Trophoblast cell (in vitro differentiated cells and primary cell): ENCODE data around the gene MLLT10.
A peak's percentile ranks its signal among the peaks of the same experiment; 100 is the strongest.
"Not testable (repeated sequence)": the region's sequence is repeated elsewhere in the genome, so short reads cannot be mapped to it uniquely, and the experiment has no call there.

ENCODE experiments used
- DNase-seq, 2 donors: peaks; one replicate each; pipeline ENCODE4 v3.0.0-alpha.2; 2016
- H2AFZ ChIP-seq: 2 replicates; pipeline ENCODE4 v1.6.1; 2013; ENCODE audit warnings: low read length, moderate library complexity, mild to moderate bottlenecking; ENCODE audit not compliant: insufficient read depth, poor library complexity
- H2AK5ac ChIP-seq: 2 replicates; pipeline ENCODE4 v1.6.1; 2013; ENCODE audit warnings: mild to moderate bottlenecking, low read length
- H2BK120ac ChIP-seq: 2 replicates; pipeline ENCODE4 v1.6.1; 2013; ENCODE audit warnings: low read length, mild to moderate bottlenecking, moderate library complexity; ENCODE audit not compliant: insufficient read depth, poor library complexity
- H2BK12ac ChIP-seq: 2 replicates; pipeline ENCODE4 v1.6.1; 2013; ENCODE audit warnings: mild to moderate bottlenecking, low read length, moderate library complexity
- H2BK5ac ChIP-seq: 2 replicates; pipeline ENCODE4 v1.6.1; 2013; ENCODE audit warnings: low read length, low read depth, moderate library complexity, mild to moderate bottlenecking; ENCODE audit not compliant: poor library complexity
- H3K14ac ChIP-seq: 2 replicates; pipeline ENCODE4 v1.6.1; 2013; ENCODE audit warnings: mild to moderate bottlenecking, low read length
- H3K18ac ChIP-seq: 2 replicates; pipeline ENCODE4 v1.6.1; 2013; ENCODE audit warnings: mild to moderate bottlenecking, low read length
- H3K23ac ChIP-seq: 2 replicates; pipeline ENCODE4 v1.6.1; 2013; ENCODE audit warnings: low read length
- H3K27ac ChIP-seq: 2 replicates; pipeline ENCODE4 v1.5.1; 2013; ENCODE audit warnings: low read depth, mild to moderate bottlenecking, inconsistent platforms, low read length, moderate library complexity
- H3K27me3 ChIP-seq: 2 replicates; pipeline ENCODE4 v1.6.1; 2013; ENCODE audit warnings: inconsistent platforms, mild to moderate bottlenecking, low read length, moderate library complexity; ENCODE audit not compliant: insufficient read depth
- H3K36me3 ChIP-seq, 2 experiments: 1 replicate in 1 of 2; 2 replicates in 1 of 2; pipeline ENCODE4 v1.6.1; 2013; ENCODE audit warnings: low read length in 2 of 2, mild to moderate bottlenecking in 2 of 2, moderate library complexity in 1 of 2; ENCODE audit not compliant: insufficient read depth in 2 of 2, control insufficient read depth in 1 of 2
- H3K4ac ChIP-seq: 2 replicates; pipeline ENCODE4 v1.6.1; 2013; ENCODE audit warnings: low read depth, mild to moderate bottlenecking, low read length, moderate library complexity
- H3K4me1 ChIP-seq, 2 experiments: 1 replicate in 1 of 2; 2 replicates in 1 of 2; pipeline ENCODE4 v1.6.1; 2013; ENCODE audit warnings: low read length in 2 of 2, mild to moderate bottlenecking in 2 of 2, moderate library complexity in 1 of 2; ENCODE audit not compliant: insufficient read depth in 2 of 2, control insufficient read depth in 1 of 2
- H3K4me2 ChIP-seq: 2 replicates; pipeline ENCODE4 v1.6.1; 2013; ENCODE audit warnings: inconsistent platforms, mild to moderate bottlenecking, low read length, moderate library complexity
- H3K4me3 ChIP-seq: 2 replicates; pipeline ENCODE4 v1.5.1; 2013; ENCODE audit warnings: mild to moderate bottlenecking, low read depth, low read length, inconsistent platforms
- H3K79me1 ChIP-seq: one replicate; pipeline ENCODE4 v1.6.1; 2013; ENCODE audit warnings: low read length
- H3K79me2 ChIP-seq: 2 replicates; pipeline ENCODE4 v1.6.1; 2013; ENCODE audit warnings: low read length, mild to moderate bottlenecking; ENCODE audit not compliant: control insufficient read depth, insufficient read depth, poor library complexity
- H3K9ac ChIP-seq: 2 replicates; pipeline ENCODE4 v1.6.1; 2013; ENCODE audit warnings: mild to moderate bottlenecking, low read length
- H3K9me3 ChIP-seq: 2 replicates; pipeline ENCODE4 v1.6.1; 2013; ENCODE audit warnings: low read depth, mild to moderate bottlenecking, control low read depth, inconsistent platforms, low read length; ENCODE audit not compliant: insufficient read depth
- H4K12ac ChIP-seq: 2 replicates; pipeline ENCODE4 v1.6.1; 2013; ENCODE audit warnings: low read depth, mild to moderate bottlenecking, low read length, moderate library complexity
- H4K8ac ChIP-seq: 2 replicates; pipeline ENCODE4 v1.6.1; 2013; ENCODE audit warnings: low read depth, mild to moderate bottlenecking, low read length, moderate library complexity
- H4K91ac ChIP-seq: one replicate; pipeline ENCODE4 v1.6.1; 2013; ENCODE audit warnings: low read depth, mild to moderate bottlenecking, low read length, moderate library complexity
- WGBS: extraction: QIAGEN DNeasy Blood & Tissue Kit; methylation state at CpG from one replicate; pipeline ENCODE4 v1.1.7; 2013; ENCODE audit warnings: missing lambda C conversion rate; ENCODE audit not compliant: insufficient read length, insufficient coverage; ENCODE audit errors: extremely low coverage; 5-methylcytosine and 5-hydroxymethylcytosine counted together

Gene MLLT10

GRCh38 chr10:21534604-21535493 is 817 bp downstream of the MLLT10 start:
- Histone ChIP-seq H3K23ac (no peak overlapping the region), H3K27me3 (no peaks in the 10 kb centered on the region), H3K9me3 (no peaks in the 10 kb centered on the region), H2AK5ac (peak overlapping the region; percentile 97), H4K91ac (peak overlapping the region; percentile 97), H3K4ac (peak overlapping the region; percentile 91), H3K9ac (peak overlapping the region; percentile 96), H2BK5ac (peak overlapping the region; percentile 93), H3K79me1 (peaks cover 12% of the 10 kb centered on the region), H2BK12ac (peak overlapping the region; percentile 74), H3K18ac (peak overlapping the region; percentile 98), H3K79me2 (peaks cover 15% of the 10 kb centered on the region), H3K27ac (peak overlapping the region; percentile 89), H3K4me1 (no peaks in the 10 kb centered on the region), H3K4me3 (peak overlapping the region; percentile 92), H4K12ac (peak overlapping the region; percentile 87), H3K4me2 (peak overlapping the region; percentile 81), H3K36me3 (peaks cover 8 to 24% of the 10 kb centered on the region in 2 experiments), H4K8ac (peak overlapping the region; percentile 95), H2AFZ (peak overlapping the region; percentile 88), H2BK120ac (peak overlapping the region; percentile 89), H3K14ac (peak overlapping the region; percentile 96)
- peak; percentile 66 to 80 for DNase-seq
- no CpG with 5 or more reads among the region's 96 CpGs for WGBS

DNA sequence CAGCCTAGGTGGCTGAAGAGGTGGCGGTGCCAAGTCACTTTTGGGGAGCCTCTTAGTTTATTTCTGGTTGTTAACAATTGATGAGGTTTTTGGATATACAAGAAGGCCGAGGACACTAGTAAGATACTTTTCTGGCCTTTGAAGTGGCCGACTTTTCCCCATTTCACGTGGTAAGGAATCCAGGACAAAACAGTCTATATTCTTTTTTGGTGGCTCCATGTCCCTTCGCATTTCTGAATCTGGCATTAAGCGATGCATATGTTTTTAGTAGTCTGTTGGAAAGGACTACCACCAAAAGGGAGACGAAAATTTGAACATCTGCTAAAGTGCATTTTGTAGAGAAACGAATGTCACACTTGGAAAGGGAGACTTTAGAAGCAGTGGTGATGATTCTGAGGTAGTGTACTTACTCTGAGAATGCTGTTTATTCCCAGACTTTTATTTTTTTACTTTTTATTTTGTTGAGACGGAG is 1.5 kb downstream of the MLLT10 start:
- Histone ChIP-seq H3K36me3 (peaks cover 14 to 30% of the 10 kb centered on the region in 2 experiments), H4K12ac (peak overlapping the region; percentile 58), H3K18ac (peak overlapping the region; percentile 43), H2BK5ac (peak overlapping the region; percentile 78), H3K4me2 (peak overlapping the region; percentile 80), H3K27ac (peak overlapping the region; percentile 60), H3K14ac (peak overlapping the region; percentile 86), H2AFZ (no peak overlapping the region), H3K9ac (no peak overlapping the region), H3K23ac (no peak overlapping the region), H3K27me3 (no peaks in the 10 kb centered on the region), H3K79me1 (peaks cover 12% of the 10 kb centered on the region), H3K4me3 (peak overlapping the region; percentile 77), H3K9me3 (no peaks in the 10 kb centered on the region), H3K4me1 (no peaks in the 10 kb centered on the region), H2BK120ac (peak overlapping the region; percentile 71), H2AK5ac (no peak overlapping the region), H3K79me2 (peaks cover 15% of the 10 kb centered on the region), H4K91ac (peak overlapping the region; percentile 85), H3K4ac (peak overlapping the region; percentile 86), H4K8ac (peak overlapping the region; percentile 47), H2BK12ac (no peak overlapping the region)
- WGBS = no CpG with 5 or more reads among the region's 9 CpGs
- DNase-seq = peak in 1 of 2 donors; percentile 38

GRCh38 chr10:21535976-21536375 is 1.9 kb downstream of the MLLT10 start:
- not testable (repeated sequence) for H4K12ac ChIP-seq, H3K4me3 ChIP-seq, H3K18ac ChIP-seq, H3K27me3 ChIP-seq, H2BK5ac ChIP-seq, H2BK120ac ChIP-seq, H2BK12ac ChIP-seq, H2AFZ ChIP-seq, H3K9ac ChIP-seq, H3K14ac ChIP-seq, H3K23ac ChIP-seq, H3K27ac ChIP-seq, H3K4me1 ChIP-seq, H4K8ac ChIP-seq, DNase-seq, H2AK5ac ChIP-seq, H3K9me3 ChIP-seq
- H4K91ac ChIP-seq = peak overlapping the region; percentile 33
- H3K36me3 ChIP-seq = peaks cover 17 to 34% of the 10 kb centered on the region in 2 experiments
- WGBS = no CpG with 5 or more reads among the region's 9 CpGs
- peak overlapping the region; percentile 64 for H3K4ac ChIP-seq
- peaks cover 15% of the 10 kb centered on the region for H3K79me2 ChIP-seq
- H3K79me1 ChIP-seq = peaks cover 12% of the 10 kb centered on the region
- peak overlapping the region; percentile 80 for H3K4me2 ChIP-seq

DNA sequence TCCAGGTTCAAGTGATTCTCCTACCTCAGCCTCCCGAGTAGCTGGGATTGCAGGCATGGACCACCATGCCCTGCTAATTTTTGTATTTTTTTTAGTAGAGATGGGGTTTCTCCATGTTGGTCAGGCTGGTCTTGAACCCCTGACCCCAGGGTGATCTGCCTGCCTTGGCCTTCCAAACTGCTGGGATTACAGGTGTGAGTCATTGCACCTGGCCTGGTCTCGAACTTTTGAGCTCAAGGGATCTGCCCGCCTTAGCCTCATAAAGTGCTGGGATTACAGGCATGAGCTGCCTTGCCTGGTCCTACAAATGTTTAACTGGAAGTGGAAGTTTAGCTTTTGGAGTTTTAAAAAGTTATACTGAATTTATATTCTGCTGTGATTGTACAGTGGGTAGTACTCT is 2.8 kb downstream of the MLLT10 start:
- Histone ChIP-seq H3K23ac (no peak overlapping the region), H2BK120ac (no peak overlapping the region), H3K4ac (peak overlapping the region; percentile 88), H3K4me2 (no peak overlapping the region), H2BK12ac (no peak overlapping the region), H3K79me1 (peaks cover 12% of the 10 kb centered on the region), H3K18ac (no peak overlapping the region), H4K8ac (no peak overlapping the region), H2BK5ac (no peak overlapping the region), H3K4me1 (no peaks in the 10 kb centered on the region), H3K14ac (no peak overlapping the region), H3K27ac (no peak overlapping the region), H4K12ac (no peak overlapping the region), H3K4me3 (no peak overlapping the region), H3K36me3 (peaks cover 25 to 41% of the 10 kb centered on the region in 2 experiments), H3K9ac (no peak overlapping the region), H3K79me2 (peaks cover 15% of the 10 kb centered on the region), H2AK5ac (no peak overlapping the region), H4K91ac (no peak overlapping the region), H3K9me3 (no peaks in the 10 kb centered on the region), H2AFZ (no peak overlapping the region), H3K27me3 (no peaks in the 10 kb centered on the region)
- no peak for DNase-seq
- no CpG with 5 or more reads among the region's 3 CpGs for WGBS
